GM12873 (cell line): Measurements from ENCODE around the gene MTX2.

Experiments used
- TF ChIP-seq, protein P1 (sequence below): IDR thresholded peaks from 2 replicates; pipeline ENCODE4 v1.5.1; 2012; ENCODE audit warnings: low read depth, mild to moderate bottlenecking, moderate library complexity, low read length, control low read depth; ENCODE audit not compliant: insufficient read depth; ENCODE audit errors: missing control alignments

MTX2 gene

DNA sequence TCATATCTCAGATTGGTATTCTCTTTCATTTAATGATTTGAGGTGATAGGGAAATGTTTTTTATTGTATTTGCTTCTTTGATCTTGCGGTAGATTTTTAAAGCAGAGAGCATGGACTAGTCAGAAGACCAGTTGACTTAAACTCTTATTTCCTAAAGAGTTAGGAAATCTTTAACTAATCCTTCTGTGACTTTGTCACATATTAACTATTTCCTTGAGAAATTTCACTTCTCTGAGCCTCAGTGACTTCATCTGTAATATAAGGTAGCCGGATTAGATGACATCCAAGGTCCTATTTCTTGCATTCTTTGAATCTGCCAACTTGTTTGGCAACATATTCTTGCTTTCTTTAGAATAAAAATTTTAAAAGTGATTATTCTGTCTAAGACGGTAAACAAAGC lies 55.6 kb downstream of the MTX2 start:
- TF ChIP-seq, protein P1, sequence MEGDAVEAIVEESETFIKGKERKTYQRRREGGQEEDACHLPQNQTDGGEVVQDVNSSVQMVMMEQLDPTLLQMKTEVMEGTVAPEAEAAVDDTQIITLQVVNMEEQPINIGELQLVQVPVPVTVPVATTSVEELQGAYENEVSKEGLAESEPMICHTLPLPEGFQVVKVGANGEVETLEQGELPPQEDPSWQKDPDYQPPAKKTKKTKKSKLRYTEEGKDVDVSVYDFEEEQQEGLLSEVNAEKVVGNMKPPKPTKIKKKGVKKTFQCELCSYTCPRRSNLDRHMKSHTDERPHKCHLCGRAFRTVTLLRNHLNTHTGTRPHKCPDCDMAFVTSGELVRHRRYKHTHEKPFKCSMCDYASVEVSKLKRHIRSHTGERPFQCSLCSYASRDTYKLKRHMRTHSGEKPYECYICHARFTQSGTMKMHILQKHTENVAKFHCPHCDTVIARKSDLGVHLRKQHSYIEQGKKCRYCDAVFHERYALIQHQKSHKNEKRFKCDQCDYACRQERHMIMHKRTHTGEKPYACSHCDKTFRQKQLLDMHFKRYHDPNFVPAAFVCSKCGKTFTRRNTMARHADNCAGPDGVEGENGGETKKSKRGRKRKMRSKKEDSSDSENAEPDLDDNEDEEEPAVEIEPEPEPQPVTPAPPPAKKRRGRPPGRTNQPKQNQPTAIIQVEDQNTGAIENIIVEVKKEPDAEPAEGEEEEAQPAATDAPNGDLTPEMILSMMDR, result no peak

DNA sequence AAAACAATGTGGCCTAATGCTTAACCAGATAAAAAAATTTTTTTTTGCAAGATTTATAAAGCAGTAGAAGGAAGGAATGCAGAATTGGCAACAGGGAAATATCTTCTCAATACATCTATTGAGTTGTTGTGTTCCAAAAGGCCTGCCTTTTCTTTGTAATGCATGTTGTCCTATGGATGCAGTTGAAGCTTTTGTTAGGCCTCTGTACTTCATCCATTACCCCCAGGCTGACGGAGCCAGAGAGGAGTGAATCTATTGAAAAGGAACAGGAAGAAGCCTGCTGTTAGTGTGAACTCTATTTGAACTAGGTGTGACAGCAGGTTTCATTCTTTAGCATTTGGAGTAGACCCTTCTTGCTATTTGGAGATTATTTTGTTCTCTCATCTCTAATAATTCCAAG lies 56.5 kb downstream of the MTX2 start:
- TF ChIP-seq, protein P1, result no peak

DNA sequence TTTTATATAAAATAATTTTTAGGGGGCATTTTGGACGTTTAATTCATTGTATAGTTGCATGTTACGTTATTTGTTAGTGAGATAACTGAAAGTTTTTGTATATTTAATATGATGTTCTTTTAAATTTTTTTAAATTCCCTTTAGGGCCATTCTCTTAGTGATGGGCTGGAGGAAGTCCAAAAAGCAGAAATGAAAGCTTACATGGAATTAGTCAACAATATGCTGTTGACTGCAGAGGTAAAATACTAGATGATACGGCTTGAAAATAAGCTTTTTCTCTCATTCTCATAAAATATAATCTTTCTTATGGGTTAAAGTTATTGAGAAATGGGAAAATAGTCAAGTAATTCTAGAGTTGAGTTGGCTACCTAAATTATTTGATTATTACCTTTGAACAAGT lies 58.9 kb downstream of the MTX2 start:
- TF ChIP-seq, protein P1, result no peak

DNA sequence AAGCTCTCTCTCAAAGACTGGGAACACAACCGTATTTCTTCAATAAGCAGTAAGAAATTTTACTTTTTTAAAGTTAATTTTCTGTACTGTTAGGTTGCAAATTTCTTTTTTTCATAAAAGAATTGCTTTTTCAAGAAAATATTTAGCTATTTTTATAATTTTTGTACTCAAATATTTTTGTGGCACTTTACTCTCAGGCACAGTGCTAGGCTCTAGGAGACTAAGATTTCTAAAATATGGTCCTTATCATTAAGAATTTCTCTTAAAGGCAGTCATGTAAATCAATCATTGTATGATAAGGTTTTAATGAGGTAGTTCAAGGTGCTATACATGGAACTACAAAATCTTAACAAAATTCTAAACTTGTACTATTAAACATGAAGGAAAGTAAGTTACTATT lies 61.4 kb downstream of the MTX2 start:
- TF ChIP-seq, protein P1, result no peak

DNA sequence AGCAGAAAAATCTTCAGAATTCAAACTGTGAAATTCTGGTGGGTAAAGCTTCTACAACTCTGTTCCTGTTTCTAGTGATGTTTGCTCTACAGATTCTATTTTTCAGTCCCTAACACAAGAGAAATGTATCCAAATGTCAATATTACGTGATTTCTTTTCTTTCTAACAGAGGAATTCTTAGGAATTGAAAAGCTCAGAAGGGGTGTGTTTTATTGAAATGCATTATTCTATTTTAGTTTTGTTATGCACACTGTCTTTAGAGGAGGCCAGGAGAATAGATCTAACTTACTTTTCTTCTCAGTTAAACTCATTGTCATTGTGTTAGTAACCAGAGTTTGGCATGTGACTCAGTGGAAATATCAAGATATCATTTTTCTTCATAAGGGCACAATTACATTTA lies 62.4 kb downstream of the MTX2 start:
- TF ChIP-seq, protein P1, result no peak

DNA sequence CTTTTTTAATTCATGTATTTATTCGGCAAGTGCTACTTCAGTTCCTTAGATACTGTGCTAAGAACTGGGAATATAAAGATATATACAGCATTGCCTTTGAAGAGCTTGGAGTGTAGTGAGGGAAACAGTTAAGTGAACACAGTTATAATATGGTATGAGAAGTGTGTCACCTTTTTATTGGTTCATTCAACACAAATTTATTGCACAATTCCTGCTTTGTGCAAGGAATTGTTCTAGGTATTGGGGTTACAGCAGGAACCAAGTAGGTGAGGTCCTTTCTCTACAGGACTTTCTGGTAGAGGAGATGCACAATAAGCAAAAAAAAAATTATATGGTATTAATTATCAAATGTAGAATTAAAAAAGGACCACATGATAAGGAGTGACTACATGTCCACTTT lies 65.5 kb downstream of the MTX2 start:
- TF ChIP-seq, protein P1, result no peak

DNA sequence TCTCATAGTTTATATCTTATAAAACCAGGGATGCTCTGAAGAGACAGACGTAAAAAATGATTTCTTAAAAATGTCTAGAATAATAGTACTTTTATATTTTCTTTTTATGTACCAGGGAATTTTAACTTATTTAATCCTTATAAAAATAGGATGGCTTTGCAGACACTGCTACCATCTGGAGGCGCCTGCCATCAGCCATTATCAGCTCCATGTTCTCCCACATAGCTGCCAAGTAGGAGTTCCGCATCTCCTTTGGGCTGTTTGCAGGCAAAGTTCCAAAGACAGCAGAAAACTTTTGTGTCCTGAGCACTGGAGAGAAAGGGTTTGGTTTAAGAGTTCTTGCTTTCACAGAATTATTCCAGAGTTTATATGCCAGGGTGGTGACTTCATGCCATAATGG lies 69.2 kb downstream of the MTX2 start:
- TF ChIP-seq, protein P1, result no peak

DNA sequence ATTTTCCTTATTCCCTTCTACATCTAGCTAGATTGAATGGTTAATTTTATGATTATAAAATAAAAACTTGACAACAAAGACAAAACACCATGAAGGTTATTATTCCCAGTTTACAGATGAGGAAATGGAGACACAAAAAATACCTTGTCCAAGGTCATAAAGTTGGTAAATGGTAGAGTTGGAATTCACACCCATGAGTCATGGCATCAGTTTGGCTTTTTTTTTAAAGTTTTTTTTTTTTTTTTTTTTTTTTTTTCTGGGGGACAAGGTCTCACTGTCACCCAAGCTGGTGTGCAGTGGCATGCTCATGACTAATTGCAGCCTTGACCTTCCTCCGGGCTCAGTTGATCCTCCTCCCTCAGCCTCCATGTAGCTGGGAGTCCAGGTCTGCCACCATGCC lies 70.0 kb downstream of the MTX2 start:
- TF ChIP-seq, protein P1, result no peak
